A673 (cell line): Measurements from ENCODE around the gene GBF1. TPM values are rescaled to one million over a fixed set of nuclear protein-coding genes. Genes with fewer than 3 reads are reported as not detected.

ENCODE experiments used
- BruUV-seq: library from RNA; stranded (reverse); fragments of 400-500 nt; replicated peaks from 2 replicates; lab custom pipeline; 2021; lab: Mats Ljungman, UMichigan
- CTCF ChIA-PET: fragments of 300-600 bp; sonication (Branson Sonifier 250); formaldehyde crosslinking; loops from one replicate; lab custom pipeline; 2022; ENCODE audit warnings: antibody characterized with exemption; lab: Charles Lee
- POLR2A ChIA-PET: fragments of 300-600 bp; sonication (Branson Sonifier 250); formaldehyde crosslinking; loops from one replicate; lab custom pipeline; 2022; ENCODE audit warnings: antibody characterized with exemption; ENCODE audit not compliant: low non-redundant PET; lab: Charles Lee
- DNase-seq: peaks from one replicate; pipeline ENCODE4 v3.0.0-alpha.2; 2015; ENCODE audit warnings: low spot score
- H3K27ac ChIP-seq: fragments of 200-600 bp; sonication (generic); 2 replicates; pipeline ENCODE4 v1.5.1; 2016; ENCODE audit warnings: mixed run types, low read depth, mild to moderate bottlenecking, mixed read lengths, antibody characterized with exemption, low read length; ENCODE audit not compliant: poor library complexity, severe bottlenecking
- H3K27me3 ChIP-seq: fragments of 200-600 bp; sonication (generic); replicated peaks from 2 replicates; pipeline ENCODE4 v1.6.1; 2017; ENCODE audit warnings: mixed run types, low read depth, mild to moderate bottlenecking, mixed read lengths, antibody characterized with exemption, low read length; ENCODE audit not compliant: insufficient read depth, poor library complexity
- H3K36me3 ChIP-seq: fragments of 200-600 bp; sonication (generic); 2 replicates; pipeline ENCODE4 v1.6.1; 2016; ENCODE audit warnings: mixed run types, mild to moderate bottlenecking, mixed read lengths, antibody characterized with exemption, low read length; ENCODE audit not compliant: insufficient read depth, poor library complexity, severe bottlenecking
- H3K4me1 ChIP-seq: fragments of 200-600 bp; sonication (generic); 2 replicates; pipeline ENCODE4 v1.6.1; 2017; ENCODE audit warnings: mixed run types, mild to moderate bottlenecking, mixed read lengths, antibody characterized with exemption, low read length; ENCODE audit not compliant: insufficient read depth, poor library complexity, severe bottlenecking
- H3K4me3 ChIP-seq: fragments of 200-600 bp; sonication (generic); 2 replicates; pipeline ENCODE4 v1.5.1; 2016; ENCODE audit warnings: low read depth, mixed run types, mild to moderate bottlenecking, mixed read lengths, low read length; ENCODE audit not compliant: poor library complexity, severe bottlenecking
- H3K9me3 ChIP-seq: fragments of 200-600 bp; sonication (generic); 2 replicates; pipeline ENCODE4 v1.6.1; 2016; ENCODE audit warnings: mixed run types, low read depth, mild to moderate bottlenecking, mixed read lengths, antibody characterized with exemption, low read length; ENCODE audit not compliant: poor library complexity, severe bottlenecking
- CTCF ChIP-seq: fragments of 300-800, 200-600 bp; sonication (generic); conservative IDR thresholded peaks from 2 replicates; pipeline ENCODE4 v1.5.1; 2017; ENCODE audit warnings: low read depth, mild to moderate bottlenecking, antibody characterized with exemption, low read length, moderate library complexity, mixed read lengths
- EZH2 ChIP-seq: fragments of 200-600 bp; sonication (generic); IDR thresholded peaks from 2 replicates; pipeline ENCODE4 v1.6.1; 2017; ENCODE audit warnings: borderline replicate concordance, low read depth, mild to moderate bottlenecking, mixed read lengths, antibody characterized with exemption, low read length; ENCODE audit not compliant: poor library complexity, severe bottlenecking
- intact Hi-C: fragments of 100-400 bp; cut with micrococcal nuclease; formaldehyde crosslinking; loops from one replicate; pipeline ENCODE4 v1.10.0; 2022; ENCODE audit not compliant: unreplicated experiment
- total RNA-seq: library from RNA; stranded (reverse); gene quantifications from 2 replicates; pipeline ENCODE4 v1.2.3, GENCODE V29; 2021

Gene GBF1
- total RNA-seq, 1 experiment from 2014 or later, result 50.0 TPM

GRCh38 chr10:102405632-102406031, 160.3 kb downstream of the GBF1 start:
- intact Hi-C loops, result no loop called here
- POLR2A ChIA-PET, result no interaction called here
- Histone ChIP-seq H3K27me3 (no peaks in the 10 kb centered on the region), H3K4me1 (peaks cover 20% of the 10 kb centered on the region), H3K36me3 (no peaks in the 10 kb centered on the region), H3K27ac (no peak overlapping the region), H3K9me3 (no peaks in the 10 kb centered on the region), H3K4me3 (no peak overlapping the region)
- no peak for TF ChIP-seq EZH2
- no peak for TF ChIP-seq CTCF
- CTCF ChIA-PET, result interaction anchor here (0.5 to 1.2 kb wide), 2 partner anchors 11 to 178 kb away, joined by 4 read pairs; no protein-coding TSS in a partner anchor
- no TSS peak for BruUV-seq
- no peak for DNase-seq

DNA sequence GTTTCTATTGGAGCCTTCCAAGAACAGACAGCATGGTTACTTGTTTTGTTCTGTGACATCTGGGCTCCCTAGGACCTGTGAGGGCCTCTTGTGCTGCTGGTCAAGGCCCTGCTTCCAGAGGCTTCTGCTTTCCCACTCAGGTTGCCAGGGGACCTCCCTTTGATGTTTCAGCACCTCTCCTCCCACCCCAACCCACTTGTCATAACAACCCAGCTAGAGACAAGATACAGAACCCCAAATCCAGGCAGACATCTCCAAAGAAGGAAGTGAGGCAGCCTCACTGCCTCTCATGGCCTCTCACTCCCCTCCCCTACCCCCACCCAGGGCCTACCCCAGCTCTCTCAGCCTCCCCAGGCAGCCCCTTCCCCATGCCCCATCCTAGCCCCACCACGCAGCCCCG, 161.5 kb downstream of the GBF1 start:
- Histone ChIP-seq H3K27ac (no peak overlapping the region), H3K27me3 (no peaks in the 10 kb centered on the region), H3K4me3 (no peak overlapping the region), H3K4me1 (peaks cover 23% of the 10 kb centered on the region), H3K36me3 (no peaks in the 10 kb centered on the region), H3K9me3 (no peaks in the 10 kb centered on the region)
- intact Hi-C loops, result no loop called here
- POLR2A ChIA-PET, result interaction anchor here (0.6 kb wide), 1 partner anchor 25 kb away, joined by 4 read pairs; the partner anchor contains the start of gene CUEDC2
- CTCF ChIA-PET, result no interaction called here
- no TSS peak for BruUV-seq
- TF ChIP-seq EZH2, result no peak
- TF ChIP-seq CTCF, result no peak
- DNase-seq, result no peak

DNA sequence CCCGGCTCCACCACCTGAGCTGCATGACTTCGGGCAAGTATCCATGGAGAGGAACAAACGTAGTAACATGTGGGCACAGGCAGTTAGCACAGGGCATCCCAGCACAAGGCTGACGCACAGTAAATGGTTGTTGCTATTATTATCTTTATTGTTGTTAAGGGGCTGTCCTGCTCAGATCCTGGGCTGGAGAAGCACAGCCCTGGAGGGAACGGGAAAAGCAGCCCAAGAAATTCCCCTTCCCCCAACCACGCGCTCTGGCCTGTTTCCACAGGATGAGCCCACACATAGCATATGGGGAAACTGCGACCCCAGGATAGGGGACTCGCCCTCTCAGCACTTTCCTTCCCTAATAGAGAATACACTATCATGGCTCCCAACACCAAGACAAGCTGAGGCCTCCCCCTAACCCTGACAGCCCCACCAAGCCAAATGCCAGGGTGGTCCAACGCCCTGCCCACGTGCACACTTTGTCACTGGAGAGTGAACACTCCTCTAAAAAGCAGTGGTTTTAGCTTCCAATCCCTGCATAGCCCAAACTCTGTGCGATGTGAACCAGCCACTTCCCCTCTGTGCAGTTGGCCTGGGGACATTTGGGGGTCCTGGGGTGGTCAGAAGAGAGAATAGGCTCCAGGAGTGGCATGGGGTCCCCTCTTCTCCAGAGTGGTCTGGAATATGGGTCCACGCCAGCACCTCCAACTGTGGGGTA, 162.2 kb downstream of the GBF1 start:
- H3K36me3 ChIP-seq, result no peaks in the 10 kb centered on the region
- ChIA-PET POLR2A (interaction anchor here (0.6 kb wide), 1 partner anchor 25 kb away, joined by 4 read pairs; the partner anchor contains the start of gene CUEDC2), CTCF (no interaction called here)
- H3K4me3 ChIP-seq, result no peak overlapping the region
- no peak overlapping the region for H3K27ac ChIP-seq
- DNase-seq, result no peak
- intact Hi-C loops, result no loop called here
- BruUV-seq, result no TSS peak
- H3K27me3 ChIP-seq, result no peaks in the 10 kb centered on the region
- H3K4me1 ChIP-seq, result peaks cover 23% of the 10 kb centered on the region
- no peaks in the 10 kb centered on the region for H3K9me3 ChIP-seq
- TF ChIP-seq CTCF (no peak), EZH2 (no peak)
